GM12878 (cell line): ENCODE data around the gene PTPMT1. TPM values are rescaled to one million over a fixed set of nuclear protein-coding genes. Genes with fewer than 3 reads are reported as not detected.

Experiments
- ATF7 ChIP-seq: fragments of 450-650 bp; IDR thresholded peaks from 2 replicates; pipeline ENCODE4 v1.6.1; 2016; ENCODE audit warnings: low read depth, mild to moderate bottlenecking
- BACH1 ChIP-seq: fragments of 450-650 bp; IDR thresholded peaks from 2 replicates; pipeline ENCODE4 v1.6.1; 2017; ENCODE audit warnings: mild to moderate bottlenecking, borderline replicate concordance
- BRCA1 ChIP-seq: IDR thresholded peaks from 2 replicates; pipeline ENCODE4 v1.6.1; 2011; ENCODE audit warnings: low read depth, low read length, improper control_type of control experiment
- CBX5 ChIP-seq: sonication (generic); IDR thresholded peaks from 2 replicates; pipeline ENCODE4 v1.6.1; 2016; ENCODE audit warnings: low read depth, moderate library complexity, mild to moderate bottlenecking, inconsistent platforms
- CEBPB ChIP-seq, 2 experiments: fragments of 150-350 bp in 1 of 2; IDR thresholded peaks; 2 replicates each; pipeline ENCODE4 v1.6.1; 2012 to 2014; ENCODE audit warnings: low read depth in 2 of 2, low read length in 2 of 2, borderline replicate concordance in 1 of 2, inconsistent platforms in 1 of 2
- CHD1 ChIP-seq: IDR thresholded peaks from 2 replicates; pipeline ENCODE4 v1.6.1; 2012; ENCODE audit warnings: low read depth, low read length, improper control_type of control experiment
- ETV6 ChIP-seq, 2 experiments: fragments of 450-650 bp in 1 of 2; IDR thresholded peaks in 1 of 2; conservative IDR thresholded peaks in 1 of 2; 2 replicates each; pipeline ENCODE4 v1.6.1; 2014; ENCODE audit warnings: antibody characterized with exemption in 1 of 2, borderline replicate concordance in 1 of 2, low read depth in 1 of 2, mild to moderate bottlenecking in 1 of 2, moderate library complexity in 1 of 2
- FOS ChIP-seq: IDR thresholded peaks from 3 replicates; pipeline ENCODE4 v1.6.1; 2011; ENCODE audit warnings: borderline replicate concordance; ENCODE audit not compliant: insufficient read length; ENCODE audit errors: extremely low read depth
- FOXK2 ChIP-seq: fragments of 450-650 bp; IDR thresholded peaks from 2 replicates; pipeline ENCODE4 v1.6.1; 2017; ENCODE audit warnings: mild to moderate bottlenecking, moderate library complexity
- IKZF1 ChIP-seq: fragments of 450-650 bp; conservative IDR thresholded peaks from 2 replicates; pipeline ENCODE4 v1.6.1; 2017; ENCODE audit warnings: antibody characterized with exemption, mild to moderate bottlenecking
- KLF5 ChIP-seq: fragments of 450-650 bp; IDR thresholded peaks from 2 replicates; pipeline ENCODE4 v1.6.1; 2014; ENCODE audit warnings: mild to moderate bottlenecking; ENCODE audit not compliant: partially characterized antibody
- MEF2A ChIP-seq: IDR thresholded peaks from 2 replicates; pipeline ENCODE4 v1.6.1; 2011; ENCODE audit warnings: low read depth, mild to moderate bottlenecking, low read length, moderate library complexity; ENCODE audit not compliant: insufficient read depth
- MXI1 ChIP-seq: fragments of 150-350 bp; IDR thresholded peaks from 2 replicates; pipeline ENCODE4 v1.6.1; 2011; ENCODE audit warnings: low read depth, mild to moderate bottlenecking, inconsistent platforms, low read length, improper control_type of control experiment
- MYC ChIP-seq: IDR thresholded peaks from 2 replicates; pipeline ENCODE4 v1.6.1; 2011; ENCODE audit warnings: mild to moderate bottlenecking, low read length, moderate library complexity, inconsistent platforms; ENCODE audit not compliant: insufficient read depth, insufficient replicate concordance, insufficient read length, severe bottlenecking
- NFIC ChIP-seq: IDR thresholded peaks from 2 replicates; pipeline ENCODE4 v1.6.1; 2012; ENCODE audit warnings: low read depth, mild to moderate bottlenecking, inconsistent platforms, low read length, moderate library complexity
- NFYB ChIP-seq: IDR thresholded peaks from 2 replicates; pipeline ENCODE4 v1.6.1; 2011; ENCODE audit warnings: low read depth, mild to moderate bottlenecking, low read length, improper control_type of control experiment, moderate library complexity; ENCODE audit not compliant: insufficient read depth
- POLR2A ChIP-seq: IDR thresholded peaks from 2 replicates; pipeline ENCODE4 v1.6.1; 2011; ENCODE audit warnings: low read depth, mild to moderate bottlenecking, low read length
- RAD51 ChIP-seq: fragments of 450-650 bp; IDR thresholded peaks from 2 replicates; pipeline ENCODE4 v1.6.1; 2016; ENCODE audit warnings: moderate library complexity, mild to moderate bottlenecking, inconsistent platforms
- RELA ChIP-seq: fragments of 450-650 bp; IDR thresholded peaks from 2 replicates; pipeline ENCODE4 v1.8.0; 2014; ENCODE audit warnings: borderline replicate concordance; ENCODE audit not compliant: partially characterized antibody
- SREBF1 ChIP-seq: IDR thresholded peaks from 2 replicates; pipeline ENCODE4 v1.6.1; 2012; ENCODE audit warnings: mild to moderate bottlenecking, low read length
- SUPT20H ChIP-seq: IDR thresholded peaks from 2 replicates; pipeline ENCODE4 v1.6.1; 2011; ENCODE audit warnings: low read depth, mild to moderate bottlenecking, low read length, moderate library complexity, borderline replicate concordance; ENCODE audit not compliant: control insufficient read depth
- TBL1XR1 ChIP-seq: IDR thresholded peaks from 2 replicates; pipeline ENCODE4 v1.6.1; 2012; ENCODE audit warnings: low read depth, low read length, improper control_type of control experiment
- USF1 ChIP-seq: IDR thresholded peaks from 2 replicates; pipeline ENCODE4 v1.6.1; 2011; ENCODE audit warnings: borderline replicate concordance, low read depth, mild to moderate bottlenecking, moderate library complexity, mixed read lengths, low read length; ENCODE audit not compliant: insufficient read depth; ENCODE audit errors: extremely low read length
- WRNIP1 ChIP-seq: IDR thresholded peaks from 2 replicates; pipeline ENCODE4 v1.6.1; 2011; ENCODE audit warnings: low read depth, low read length, improper control_type of control experiment, borderline replicate concordance
- ZNF207 ChIP-seq: fragments of 450-650 bp; IDR thresholded peaks from 2 replicates; pipeline ENCODE4 v1.6.1; 2014; ENCODE audit warnings: antibody characterized with exemption, mild to moderate bottlenecking, borderline replicate concordance
- ZNF592 ChIP-seq: fragments of 450-650 bp; IDR thresholded peaks from 2 replicates; pipeline ENCODE4 v1.6.1; 2017; ENCODE audit warnings: mild to moderate bottlenecking, moderate library complexity
- ZSCAN29 ChIP-seq: fragments of 450-650 bp; IDR thresholded peaks from 2 replicates; pipeline ENCODE4 v1.6.1; 2017; ENCODE audit warnings: mild to moderate bottlenecking, moderate library complexity
- polyA plus RNA-seq, 11 experiments: library from polyadenylated mRNA; depleted of rRNA in 4 of 11; unstranded in 6 of 11; stranded (reverse) in 5 of 11; fragments of >200 nt; fragmentation: Nextera tagmentation in 4 of 11; fragmentation: Illumina TruSeq in 1 of 11; extraction: Ambion mirVana in 4 of 11; extraction: Trizol in 1 of 11; gene quantifications; 1 replicate in 1 of 11; 2 replicates in 10 of 11; pipeline versions ENCODE4 v1.2.1 to v1.2.3, GENCODE V29; 2011 to 2016; ENCODE audit warnings: inconsistent platforms in 2 of 11, missing spikeins in 2 of 11, low read depth in 1 of 11
- total RNA-seq, 4 experiments: library from RNA; depleted of rRNA in 3 of 4; stranded (reverse); fragments of >200 nt in 3 of 4; fragmentation: Illumina TruSeq in 1 of 4; extraction: Trizol in 1 of 4; gene quantifications; 2 replicates each; pipeline versions ENCODE4 v1.2.1 to v1.2.3, GENCODE V29; 2013 to 2021

Gene PTPMT1
- total and polyA plus RNA-seq, 10 of the 15 experiments (the other 5 are each of a cell fraction or from before 2014, with no cell fraction given): 12.0 to 116 (median 58.2) TPM

GRCh38 chr11:47565340-47566148 lies at the start of gene PTPMT1 (continued):
- TF ChIP-seq ZSCAN29: 0 out of 2 replicates have a peak, but pooled peaks have one; percentile 27
- no peak for TF ChIP-seq ETV6 (conservative IDR thresholded peaks at IDR 0.05 in 1 of 2, IDR thresholded peaks at IDR 0.05 in 1 of 2; ENCODE audit: borderline replicate concordance in 1 of 2, low read depth in 1 of 2)
- no peak for TF ChIP-seq CBX5
- peak; percentile 51; the same call in 1 of the 2 replicates for TF ChIP-seq BRCA1
- peak; percentile 71; the same call in 1 of the 2 replicates for TF ChIP-seq ZNF207
- TF ChIP-seq FOS: no peak
- TF ChIP-seq KLF5: peak; percentile 39
- no peak for TF ChIP-seq RELA
- peak; percentile 44 for TF ChIP-seq MYC
- no peak for TF ChIP-seq RAD51
- TF ChIP-seq CEBPB (IDR thresholded peaks at IDR 0.05; ENCODE audit: borderline replicate concordance in 1 of 2, low read depth in 2 of 2, low read length in 2 of 2): no peak
- no peak for TF ChIP-seq TBL1XR1
- TF ChIP-seq NFYB: no peak
- TF ChIP-seq POLR2A: peak; percentile 95
- TF ChIP-seq IKZF1: peak; percentile 64
- no peak for TF ChIP-seq NFIC
- no peak for TF ChIP-seq ATF7
- TF ChIP-seq SREBF1: no peak
- no peak for TF ChIP-seq CHD1
- peak; percentile 72; the same call in 1 of the 2 replicates for TF ChIP-seq BACH1
- no peak for TF ChIP-seq FOXK2
- no peak for TF ChIP-seq USF1
- TF ChIP-seq WRNIP1: no peak
- TF ChIP-seq ZNF592: no peak
- no peak for TF ChIP-seq SUPT20H
- no peak for TF ChIP-seq MEF2A
- peak; percentile 51; the same call in 1 of the 2 replicates for TF ChIP-seq MXI1
